Neural progenitor cell (in vitro differentiated cells): Measurements from ENCODE around the gene FAM234A. TPM values are rescaled to one million over a fixed set of nuclear protein-coding genes. Genes with fewer than 3 reads are reported as not detected.

ENCODE experiments used
- DNase-seq: peaks from one replicate; pipeline ENCODE4 v3.0.0-alpha.2; 2016; ENCODE audit warnings: low spot score
- H2AFZ ChIP-seq: fragments of 200-600 bp; sonication (generic); replicated peaks from 2 replicates; pipeline ENCODE4 v1.6.1; 2016; ENCODE audit warnings: antibody characterized with exemption
- H3F3A ChIP-seq: fragments of 200-600 bp; sonication (generic); 2 replicates; pipeline ENCODE4 v1.6.1; 2016; ENCODE audit warnings: antibody characterized with exemption, low read depth
- H3K27ac ChIP-seq: fragments of 200-600 bp; sonication (generic); 2 replicates; pipeline ENCODE4 v1.5.1; 2016; ENCODE audit warnings: mild to moderate bottlenecking
- H3K27me3 ChIP-seq: fragments of 200-600 bp; sonication (generic); 2 replicates; pipeline ENCODE4 v1.6.1; 2016; ENCODE audit warnings: mild to moderate bottlenecking, moderate library complexity
- H3K36me3 ChIP-seq: fragments of 200-600 bp; sonication (generic); 2 replicates; pipeline ENCODE4 v1.5.1; 2016
- H3K4me1 ChIP-seq: fragments of 200-600 bp; sonication (generic); 2 replicates; pipeline ENCODE4 v1.6.1; 2016; ENCODE audit warnings: mixed run types
- H3K4me2 ChIP-seq: fragments of 200-600 bp; sonication (generic); 2 replicates; pipeline ENCODE4 v1.6.1; 2016
- H3K4me3 ChIP-seq: fragments of 200-600 bp; sonication (generic); 2 replicates; pipeline ENCODE4 v1.5.1; 2016
- H3K79me2 ChIP-seq: fragments of 200-600 bp; sonication (generic); 2 replicates; pipeline ENCODE4 v1.6.1; 2016; ENCODE audit warnings: low read depth
- H3K9ac ChIP-seq: fragments of 200-600 bp; sonication (generic); 2 replicates; pipeline ENCODE4 v1.6.1; 2016
- H3K9me3 ChIP-seq: fragments of 200-600 bp; sonication (generic); 2 replicates; pipeline ENCODE4 v1.5.1; 2016; ENCODE audit warnings: low read depth
- H4K20me1 ChIP-seq: fragments of 200-600 bp; sonication (generic); 2 replicates; pipeline ENCODE4 v1.6.1; 2016; ENCODE audit warnings: low read depth
- H3K27ac Mint-ChIP-seq: 3 replicates; pipeline ENCODE4 v1.8.0; 2021; ENCODE audit warnings: mixed read lengths
- H3K27me3 Mint-ChIP-seq: 2 replicates; pipeline ENCODE4 v1.8.0; 2022; ENCODE audit warnings: low read depth, mild to moderate bottlenecking, inconsistent platforms, moderate library complexity, mixed read lengths; ENCODE audit not compliant: insufficient read depth
- H3K36me3 Mint-ChIP-seq: 3 replicates; pipeline ENCODE4 v1.8.0; 2021; ENCODE audit warnings: mixed read lengths
- H3K4me1 Mint-ChIP-seq: 3 replicates; pipeline ENCODE4 v1.8.0; 2021; ENCODE audit warnings: mixed read lengths
- H3K4me3 Mint-ChIP-seq: 3 replicates; pipeline ENCODE4 v1.8.0; 2021; ENCODE audit warnings: mild to moderate bottlenecking, moderate library complexity, mixed read lengths
- H3K9me3 Mint-ChIP-seq: 3 replicates; pipeline ENCODE4 v1.8.0; 2020; ENCODE audit warnings: mixed read lengths
- CTCF ChIP-seq: fragments of 200-600 bp; sonication (generic); IDR thresholded peaks from 2 replicates; pipeline ENCODE4 v1.5.1; 2017; ENCODE audit warnings: antibody characterized with exemption, mild to moderate bottlenecking
- EZH2 ChIP-seq: fragments of 200-600 bp; sonication (generic); IDR thresholded peaks from 2 replicates; pipeline ENCODE4 v1.6.1; 2017; ENCODE audit warnings: antibody characterized with exemption, mild to moderate bottlenecking, moderate library complexity
- EZH2phosphoT487 ChIP-seq: fragments of 200-600 bp; sonication (generic); IDR thresholded peaks from 2 replicates; pipeline ENCODE4 v1.6.1; 2017; ENCODE audit warnings: antibody characterized with exemption
- total RNA-seq: library from RNA; depleted of rRNA; stranded (reverse); fragments of >200 nt; gene quantifications from 2 replicates; pipeline ENCODE4 v1.2.3, GENCODE V29; 2015; ENCODE audit warnings: low replicate concordance

The FAM234A gene
- total RNA-seq, 1 donor from 2014 or later, result 115 TPM

GRCh38 chr16:268141-269053 is 33.8 kb downstream of the FAM234A start:
- no peak overlapping the region for H3K4me3 ChIP-seq
- no peak overlapping the region for H3K27ac ChIP-seq
- DNase-seq, result no peak
- H3K9me3 ChIP-seq, result no peaks in the 10 kb centered on the region
- H3K4me3 Mint-ChIP-seq, result no peak overlapping the region
- no peak for TF ChIP-seq EZH2phosphoT487
- no peak for TF ChIP-seq CTCF
- no peak for TF ChIP-seq EZH2
- H3K9me3 Mint-ChIP-seq, result no peaks in the 10 kb centered on the region
- peaks cover 7% of the 10 kb centered on the region for H3K4me1 Mint-ChIP-seq
- H3K27ac Mint-ChIP-seq, result peak overlapping the region; percentile 54
- H3F3A ChIP-seq, result peaks cover 19% of the 10 kb centered on the region
- H3K36me3 ChIP-seq, result no peaks in the 10 kb centered on the region
- no peaks in the 10 kb centered on the region for H3K4me1 ChIP-seq
- no peak overlapping the region for H2AFZ ChIP-seq
- no peak overlapping the region for H3K9ac ChIP-seq
- H4K20me1 ChIP-seq, result no peaks in the 10 kb centered on the region
- no peak overlapping the region for H3K4me2 ChIP-seq
- peaks cover 4% of the 10 kb centered on the region for H3K27me3 ChIP-seq
- no peaks in the 10 kb centered on the region for H3K79me2 ChIP-seq
- H3K27me3 Mint-ChIP-seq, result peaks cover 10% of the 10 kb centered on the region
- no peaks in the 10 kb centered on the region for H3K36me3 Mint-ChIP-seq

GRCh38 chr16:269061-269796 is 34.6 kb downstream of the FAM234A start:
- Mint-ChIP-seq H3K4me1 (peaks cover 7% of the 10 kb centered on the region), H3K27ac (no peak overlapping the region), H3K9me3 (no peaks in the 10 kb centered on the region), H3K27me3 (peaks cover 12% of the 10 kb centered on the region), H3K4me3 (no peak overlapping the region), H3K36me3 (no peaks in the 10 kb centered on the region)
- Histone ChIP-seq H3K79me2 (no peaks in the 10 kb centered on the region), H3K36me3 (no peaks in the 10 kb centered on the region), H3K4me3 (no peak overlapping the region), H3F3A (peaks cover 19% of the 10 kb centered on the region), H3K27ac (no peak overlapping the region), H3K4me1 (no peaks in the 10 kb centered on the region), H2AFZ (no peak overlapping the region), H4K20me1 (no peaks in the 10 kb centered on the region), H3K9me3 (no peaks in the 10 kb centered on the region), H3K9ac (no peak overlapping the region), H3K27me3 (peaks cover 12% of the 10 kb centered on the region), H3K4me2 (no peak overlapping the region)
- TF ChIP-seq EZH2phosphoT487, result no peak
- DNase-seq, result no peak

- no peak overlapping the region for H3K27ac ChIP-seq
- no peak overlapping the region for H3K9ac ChIP-seq
- H3K27ac Mint-ChIP-seq, result no peak overlapping the region
- H3K4me3 ChIP-seq, result no peak overlapping the region
- H3K4me1 ChIP-seq, result peaks cover 7% of the 10 kb centered on the region
- no peak for DNase-seq
- H3K4me3 Mint-ChIP-seq, result no peak overlapping the region
- no peaks in the 10 kb centered on the region for H3K36me3 Mint-ChIP-seq
- H2AFZ ChIP-seq, result no peak overlapping the region
- H3K27me3 Mint-ChIP-seq, result peaks cover 13% of the 10 kb centered on the region
- H3F3A ChIP-seq, result peaks cover 19% of the 10 kb centered on the region
- no peak overlapping the region for H3K4me2 ChIP-seq
- no peaks in the 10 kb centered on the region for H3K36me3 ChIP-seq
- H3K4me1 Mint-ChIP-seq, result peaks cover 7% of the 10 kb centered on the region
- H3K9me3 ChIP-seq, result no peaks in the 10 kb centered on the region
- H3K79me2 ChIP-seq, result no peaks in the 10 kb centered on the region
- no peaks in the 10 kb centered on the region for H3K9me3 Mint-ChIP-seq
- TF ChIP-seq CTCF (no peak), EZH2 (no peak), EZH2phosphoT487 (no peak)
- no peaks in the 10 kb centered on the region for H4K20me1 ChIP-seq
- peaks cover 26% of the 10 kb centered on the region for H3K27me3 ChIP-seq
Observed at GRCh38 chr16:270381-271255, 36.0 kb downstream of the FAM234A start.
